Pancreas (tissue), 10 donors: Measurements from ENCODE around the gene SLC49A4. TPM values are rescaled to one million over a fixed set of nuclear protein-coding genes. Genes with fewer than 3 reads are reported as not detected.
A peak's percentile ranks its signal among the peaks of the same experiment; 100 is the strongest.

Experiments used
- ATAC-seq, 4 donors: fragments of 200-7000 bp; cut with Tn5 transposase; one replicate each; pipeline versions ENCODE4 v1.8.0 to v1.9.1; 2020; ENCODE audit warnings: mild to moderate bottlenecking in 4 of 4, moderate library complexity in 4 of 4
- DNase-seq, 6 donors: peaks; one replicate each; pipeline ENCODE4 v3.0.0-alpha.2; 2020
- FAIRE-seq: peaks from 2 replicates; lab custom pipeline; 2012; peaks lifted over from hg19 to GRCh38; lab: Jason Lieb, UNC
- H3K27ac ChIP-seq, 4 donors: fragments of 200-600 bp; sonication (generic); 1 replicate in 3 of 4; 2 replicates in 1 of 4; pipeline versions ENCODE4 v1.5.0 to v1.8.0; 2020
- H3K27me3 ChIP-seq, 4 donors: fragments of 200-600 bp; one replicate each; pipeline ENCODE4 v1.8.0; 2021
- H3K36me3 ChIP-seq, 3 donors: fragments of 200-600 bp; sonication (generic) in 1 of 3; one replicate each; pipeline versions ENCODE4 v1.5.0 to v1.8.0; 2020 to 2021
- H3K4me1 ChIP-seq, 3 donors: fragments of 200-600 bp; one replicate each; pipeline ENCODE4 v1.8.0; 2021
- H3K4me3 ChIP-seq, 4 donors: fragments of 200-600 bp; sonication (generic) in 2 of 4; one replicate each; pipeline versions ENCODE4 v1.5.0 to v1.8.0; 2020 to 2021
- H3K9me3 ChIP-seq, 4 donors: fragments of 200-600 bp; one replicate each; pipeline ENCODE4 v1.8.0; 2021
- CTCF ChIP-seq, 4 donors: fragments of 200-600 bp; sonication (generic) in 3 of 4; IDR thresholded peaks; one replicate each; pipeline versions ENCODE4 v1.5.0 to v1.8.0; 2021; ENCODE audit warnings: antibody characterized with exemption in 4 of 4
- WGBS, 2 donors: extraction: QIAGEN DNeasy Blood & Tissue Kit; methylation state at CpG; one replicate each; pipeline ENCODE4 v1.1.7; 2013; 5-methylcytosine and 5-hydroxymethylcytosine counted together
- intact Hi-C, 3 donors: fragments of 100-400 bp; cut with DNase I; formaldehyde crosslinking; loops; one replicate each; pipeline versions ENCODE4 v1.11.1 to v1.14.2; 2022
- polyA plus RNA-seq, 2 donors: library from polyadenylated mRNA; stranded (reverse); fragments of 200-250 nt; gene quantifications; one replicate each; pipeline ENCODE4 v1.2.3, GENCODE V29; 2013
- total RNA-seq, 6 donors: library from RNA; stranded (reverse); fragmentation: NEBNext Ultra II Directional in 4 of 6; extraction: Animal tissue kit (Norgen Biotek cat#: 25700) in 4 of 6; gene quantifications; one replicate each; pipeline versions ENCODE4 v1.2.1 to v1.2.4, GENCODE V29; 2021 to 2023
- donor health status: healthy with polysubstance abuse.
- donor health status: DM: no; HTN: no; CAD: no; lungs with moderate emphysema.
- donor health status: DM: no; HTN: no; CAD: no.
- donor health status: control.
- donor health status: control.
- donor health status: Bipolar disorder and iron deficiency.
- donor health status: DM: yes; HTN: yes; CAD: no.
- donor health status: DM: no; HTN: no; CAD: no.
- donor health status: DM: no; HTN: no; CAD: no.
- donor health status: DM: yes; HTN: yes; CAD: no.

The SLC49A4 gene
- total and polyA plus RNA-seq, 8 donors = 3.4 to 13.7 (median 10.9) TPM

GRCh38 chr3:122767540-122768372 is 27.1 kb upstream of the SLC49A4 start:
- DNase-seq = no peak
- no peak for TF ChIP-seq CTCF (IDR thresholded peaks at IDR 0.05)
- no peaks in the 10 kb centered on the region for H3K4me1 ChIP-seq
- ATAC-seq = peak in 2 of 4 donors; percentile 60 to 63
- H3K36me3 ChIP-seq = no peaks in the 10 kb centered on the region
- H3K9me3 ChIP-seq = no peaks in the 10 kb centered on the region
- H3K27ac ChIP-seq = peak overlapping the region in 2 of 4 donors; percentile 20 to 24
- FAIRE-seq = no peak
- H3K27me3 ChIP-seq = no peaks in the 10 kb centered on the region
- intact Hi-C loops = no loop called here
- H3K4me3 ChIP-seq = no peak overlapping the region
- WGBS, 2 donors = 94 to 95% methylated on average over 3 of the region's 3 CpGs

GRCh38 chr3:122770521-122771202 is 24.2 kb upstream of the SLC49A4 start:
- Histone ChIP-seq H3K4me3 (no peak overlapping the region), H3K9me3 (no peaks in the 10 kb centered on the region), H3K4me1 (no peaks in the 10 kb centered on the region), H3K36me3 (no peaks in the 10 kb centered on the region), H3K27ac (no peak overlapping the region), H3K27me3 (no peaks in the 10 kb centered on the region)
- 90 to 93% methylated on average over 5 of the region's 5 CpGs for WGBS, 2 donors
- FAIRE-seq = no peak
- no peak for DNase-seq
- intact Hi-C loops = no loop called here
- ATAC-seq = peak in 1 of 4 donors; percentile 28
- no peak for TF ChIP-seq CTCF (IDR thresholded peaks at IDR 0.05)

DNA sequence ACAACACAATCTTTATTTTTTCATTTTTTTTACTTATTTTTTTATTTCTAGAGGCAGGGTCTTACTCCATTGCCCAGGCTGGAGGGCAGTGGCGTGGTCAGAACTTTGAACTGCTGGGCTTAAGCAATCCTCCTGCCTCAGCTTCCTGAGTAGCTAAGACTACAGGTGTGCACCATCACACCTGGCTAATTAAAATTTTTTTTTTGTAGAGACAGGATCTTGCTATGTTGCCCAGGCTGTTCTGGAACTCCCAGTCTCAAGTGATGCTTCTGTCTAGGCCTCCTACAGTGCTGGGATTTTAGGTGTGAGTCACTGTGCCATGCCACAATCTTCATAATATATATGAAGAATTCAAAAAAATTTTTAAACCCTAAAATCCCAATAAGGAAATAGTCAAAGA is 22.0 kb upstream of the SLC49A4 start:
- 96 to 100% methylated on average over 1 of the region's 1 CpG for WGBS, 2 donors

DNA sequence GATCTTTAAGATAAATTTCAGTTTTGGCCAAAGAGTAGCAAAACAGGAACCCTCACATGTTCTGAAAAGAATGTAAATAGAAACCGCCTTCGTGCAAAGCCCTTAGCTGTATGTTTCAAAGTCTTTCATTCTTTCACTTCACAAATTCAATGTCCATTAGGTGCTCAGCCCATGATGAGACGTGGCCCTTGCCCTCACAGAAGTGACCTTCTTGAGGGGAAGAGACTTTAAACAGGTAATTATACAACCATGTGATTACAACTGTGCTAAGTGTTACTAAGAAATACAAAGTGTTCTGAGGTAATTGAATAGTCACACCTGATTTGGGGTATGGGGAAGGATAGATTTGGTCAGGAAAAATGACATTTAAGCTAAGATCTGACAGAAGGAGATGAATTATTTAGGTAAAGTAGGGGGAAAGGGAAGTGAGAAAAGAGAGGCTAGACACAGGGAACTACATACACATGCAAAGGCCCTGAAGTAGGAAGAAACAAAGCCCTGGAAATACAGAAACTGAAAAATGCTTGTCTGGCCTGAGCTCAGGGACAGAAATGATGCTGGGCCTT is 20.8 kb upstream of the SLC49A4 start:
- 91% methylated on average over 3 of the region's 3 CpGs for WGBS, 2 donors
- ATAC-seq = peak in 1 of 4 donors; percentile 69
- Histone ChIP-seq H3K36me3 (no peaks in the 10 kb centered on the region), H3K9me3 (no peaks in the 10 kb centered on the region), H3K4me3 (no peak overlapping the region), H3K4me1 (no peaks in the 10 kb centered on the region), H3K27me3 (no peaks in the 10 kb centered on the region), H3K27ac (peak overlapping the region in 1 of 4 donors; percentile 0)
- intact Hi-C loops = no loop called here
- DNase-seq = no peak
- no peak for TF ChIP-seq CTCF (IDR thresholded peaks at IDR 0.05)
- no peak for FAIRE-seq

More for the DNA sequence above, 22.0 kb upstream of the SLC49A4 start:
- Histone ChIP-seq H3K9me3 (no peaks in the 10 kb centered on the region), H3K27me3 (no peaks in the 10 kb centered on the region), H3K36me3 (no peaks in the 10 kb centered on the region), H3K4me1 (no peaks in the 10 kb centered on the region), H3K27ac (no peak overlapping the region), H3K4me3 (no peak overlapping the region)
- TF ChIP-seq CTCF (IDR thresholded peaks at IDR 0.05) = no peak
- DNase-seq = no peak
- no peak for ATAC-seq
- intact Hi-C loops = no loop called here
- FAIRE-seq = no peak
